ENCODE results near the gene ZFYVE9. TPM values are rescaled to one million over a fixed set of nuclear protein-coding genes. Genes with fewer than 3 reads are reported as not detected.

The ZFYVE9 gene
- total and polyA plus RNA-seq, 2 donors, result 3.6 to 6.8 TPM

GRCh38 chr1:52355436-52355835 lies 213.5 kb downstream of the ZFYVE9 start:
- 99% methylated on average over 8 of the region's 8 CpGs for WGBS
- Histone ChIP-seq H3K4me1 (ENCODE audit: control insufficient read depth in 2 of 2, insufficient read depth in 2 of 2, low read length in 2 of 2) (no peaks in the 10 kb centered on the region), H3K9me3 (ENCODE audit: control insufficient read depth in 2 of 2, insufficient read depth in 1 of 2, low read length in 1 of 2) (no peaks in the 10 kb centered on the region), H3K4me3 (ENCODE audit: low read length in 2 of 2) (no peak overlapping the region), H3K27me3 (ENCODE audit: control insufficient read depth in 2 of 2, insufficient read depth in 1 of 2, low read length in 1 of 2) (no peaks in the 10 kb centered on the region), H3K27ac (ENCODE audit: low read depth in 1 of 2, low read length in 1 of 2) (no peak overlapping the region), H3K36me3 (ENCODE audit: control insufficient read depth in 2 of 2, insufficient read depth in 2 of 2, low read length in 1 of 2) (peaks cover 88 to 92% of the 10 kb centered on the region in 2 donors)
- no peak for DNase-seq (ENCODE audit: low read depth in 6 of 9, low spot score in 9 of 9)

GRCh38 chr1:52355847-52356505 lies 214.1 kb downstream of the ZFYVE9 start:
- Histone ChIP-seq H3K4me3 (ENCODE audit: low read length in 2 of 2) (no peak overlapping the region), H3K36me3 (ENCODE audit: control insufficient read depth in 2 of 2, insufficient read depth in 2 of 2, low read length in 1 of 2) (peaks cover 89 to 95% of the 10 kb centered on the region in 2 donors), H3K27me3 (ENCODE audit: control insufficient read depth in 2 of 2, insufficient read depth in 1 of 2, low read length in 1 of 2) (no peaks in the 10 kb centered on the region), H3K9me3 (ENCODE audit: control insufficient read depth in 2 of 2, insufficient read depth in 1 of 2, low read length in 1 of 2) (no peaks in the 10 kb centered on the region), H3K4me1 (ENCODE audit: control insufficient read depth in 2 of 2, insufficient read depth in 2 of 2, low read length in 2 of 2) (no peaks in the 10 kb centered on the region), H3K27ac (ENCODE audit: low read depth in 1 of 2, low read length in 1 of 2) (no peak overlapping the region)
- WGBS, result 98% methylated on average over 11 of the region's 11 CpGs
- no peak for DNase-seq (ENCODE audit: low read depth in 6 of 9, low spot score in 9 of 9)

- Histone ChIP-seq H3K4me1 (ENCODE audit: control insufficient read depth in 2 of 2, insufficient read depth in 2 of 2, low read length in 2 of 2) (no peaks in the 10 kb centered on the region), H3K27ac (ENCODE audit: low read depth in 1 of 2, low read length in 1 of 2) (no peak overlapping the region), H3K27me3 (ENCODE audit: control insufficient read depth in 2 of 2, insufficient read depth in 1 of 2, low read length in 1 of 2) (no peaks in the 10 kb centered on the region), H3K9me3 (ENCODE audit: control insufficient read depth in 2 of 2, insufficient read depth in 1 of 2, low read length in 1 of 2) (no peaks in the 10 kb centered on the region), H3K36me3 (ENCODE audit: control insufficient read depth in 2 of 2, insufficient read depth in 2 of 2, low read length in 1 of 2) (peaks cover 95 to 99% of the 10 kb centered on the region in 2 donors), H3K4me3 (ENCODE audit: low read length in 2 of 2) (no peak overlapping the region)
- over 99% methylated on average over 8 of the region's 8 CpGs for WGBS
- DNase-seq (ENCODE audit: low read depth in 6 of 9, low spot score in 9 of 9), result no peak
Observed at GRCh38 chr1:52356818-52357355, 215.0 kb downstream of the ZFYVE9 start.

GRCh38 chr1:52357397-52357796 lies 215.5 kb downstream of the ZFYVE9 start:
- DNase-seq (ENCODE audit: low read depth in 6 of 9, low spot score in 9 of 9), result no peak
- Histone ChIP-seq H3K36me3 (ENCODE audit: control insufficient read depth in 2 of 2, insufficient read depth in 2 of 2, low read length in 1 of 2) (peaks cover 99 to 100% of the 10 kb centered on the region in 2 donors), H3K9me3 (ENCODE audit: control insufficient read depth in 2 of 2, insufficient read depth in 1 of 2, low read length in 1 of 2) (no peaks in the 10 kb centered on the region), H3K4me1 (ENCODE audit: control insufficient read depth in 2 of 2, insufficient read depth in 2 of 2, low read length in 2 of 2) (no peaks in the 10 kb centered on the region), H3K27ac (ENCODE audit: low read depth in 1 of 2, low read length in 1 of 2) (no peak overlapping the region), H3K27me3 (ENCODE audit: control insufficient read depth in 2 of 2, insufficient read depth in 1 of 2, low read length in 1 of 2) (no peaks in the 10 kb centered on the region), H3K4me3 (ENCODE audit: low read length in 2 of 2) (no peak overlapping the region)
- WGBS, result 99% methylated on average over 9 of the region's 9 CpGs

GRCh38 chr1:52358851-52359497 lies 217.1 kb downstream of the ZFYVE9 start:
- 98% methylated on average over 18 of the region's 18 CpGs for WGBS
- no peak overlapping the region for H3K4me3 ChIP-seq (ENCODE audit: low read length in 2 of 2)
- no peaks in the 10 kb centered on the region for H3K27me3 ChIP-seq (ENCODE audit: control insufficient read depth in 2 of 2, insufficient read depth in 1 of 2, low read length in 1 of 2)
- H3K36me3 ChIP-seq (ENCODE audit: control insufficient read depth in 2 of 2, insufficient read depth in 2 of 2, low read length in 1 of 2), result peaks cover 87 to 93% of the 10 kb centered on the region in 2 donors
- no peak for DNase-seq (ENCODE audit: low read depth in 6 of 9, low spot score in 9 of 9)
- no peak overlapping the region for H3K27ac ChIP-seq (ENCODE audit: low read depth in 1 of 2, low read length in 1 of 2)
- no peaks in the 10 kb centered on the region for H3K9me3 ChIP-seq (ENCODE audit: control insufficient read depth in 2 of 2, insufficient read depth in 1 of 2, low read length in 1 of 2)
- no peaks in the 10 kb centered on the region for H3K4me1 ChIP-seq (ENCODE audit: control insufficient read depth in 2 of 2, insufficient read depth in 2 of 2, low read length in 2 of 2)

GRCh38 chr1:52359676-52360594 lies 218.0 kb downstream of the ZFYVE9 start:
- 98% methylated on average over 24 of the region's 24 CpGs for WGBS
- no peak for DNase-seq (ENCODE audit: low read depth in 6 of 9, low spot score in 9 of 9)

GRCh38 chr1:52360595-52360968 lies 218.7 kb downstream of the ZFYVE9 start:
- H3K4me1 ChIP-seq (ENCODE audit: control insufficient read depth in 2 of 2, insufficient read depth in 2 of 2, low read length in 2 of 2), result peaks cover 13% of the 10 kb centered on the region in 2 donors
- H3K27ac ChIP-seq (ENCODE audit: low read depth in 1 of 2, low read length in 1 of 2), result no peak overlapping the region
- DNase-seq (ENCODE audit: low read depth in 6 of 9, low spot score in 9 of 9), result no peak
- WGBS, result 98% methylated on average over 7 of the region's 7 CpGs
- no peaks in the 10 kb centered on the region for H3K27me3 ChIP-seq (ENCODE audit: control insufficient read depth in 2 of 2, insufficient read depth in 1 of 2, low read length in 1 of 2)
- no peaks in the 10 kb centered on the region for H3K9me3 ChIP-seq (ENCODE audit: control insufficient read depth in 2 of 2, insufficient read depth in 1 of 2, low read length in 1 of 2)
- peaks cover 71 to 77% of the 10 kb centered on the region in 2 donors for H3K36me3 ChIP-seq (ENCODE audit: control insufficient read depth in 2 of 2, insufficient read depth in 2 of 2, low read length in 1 of 2)
- no peak overlapping the region for H3K4me3 ChIP-seq (ENCODE audit: low read length in 2 of 2)

More at GRCh38 chr1:52359676-52360594, 218.0 kb downstream of the ZFYVE9 start:
- H3K27me3 ChIP-seq (ENCODE audit: control insufficient read depth in 2 of 2, insufficient read depth in 1 of 2, low read length in 1 of 2), result no peaks in the 10 kb centered on the region
- peaks cover 77 to 84% of the 10 kb centered on the region in 2 donors for H3K36me3 ChIP-seq (ENCODE audit: control insufficient read depth in 2 of 2, insufficient read depth in 2 of 2, low read length in 1 of 2)
- peaks cover 7 to 9% of the 10 kb centered on the region in 2 donors for H3K4me1 ChIP-seq (ENCODE audit: control insufficient read depth in 2 of 2, insufficient read depth in 2 of 2, low read length in 2 of 2)
- H3K27ac ChIP-seq (ENCODE audit: low read depth in 1 of 2, low read length in 1 of 2), result no peak overlapping the region
- H3K4me3 ChIP-seq (ENCODE audit: low read length in 2 of 2), result no peak overlapping the region
- no peaks in the 10 kb centered on the region for H3K9me3 ChIP-seq (ENCODE audit: control insufficient read depth in 2 of 2, insufficient read depth in 1 of 2, low read length in 1 of 2)

- H3K36me3 ChIP-seq (ENCODE audit: control insufficient read depth in 2 of 2, insufficient read depth in 2 of 2, low read length in 1 of 2), result peaks cover 33 to 40% of the 10 kb centered on the region in 2 donors
- 91% methylated on average over 5 of the region's 5 CpGs for WGBS
- no peak overlapping the region for H3K27ac ChIP-seq (ENCODE audit: low read depth in 1 of 2, low read length in 1 of 2)
- H3K27me3 ChIP-seq (ENCODE audit: control insufficient read depth in 2 of 2, insufficient read depth in 1 of 2, low read length in 1 of 2), result no peaks in the 10 kb centered on the region
- H3K9me3 ChIP-seq (ENCODE audit: control insufficient read depth in 2 of 2, insufficient read depth in 1 of 2, low read length in 1 of 2), result peaks cover 0 to 2% of the 10 kb centered on the region in 2 donors
- peaks cover 13 to 24% of the 10 kb centered on the region in 2 donors for H3K4me1 ChIP-seq (ENCODE audit: control insufficient read depth in 2 of 2, insufficient read depth in 2 of 2, low read length in 2 of 2)
- H3K4me3 ChIP-seq (ENCODE audit: low read length in 2 of 2), result no peak overlapping the region
- DNase-seq (ENCODE audit: low read depth in 6 of 9, low spot score in 9 of 9), result no peak
Observed at GRCh38 chr1:52364235-52364839, 222.4 kb downstream of the ZFYVE9 start.
